Brain microvascular endothelial cell (primary cell): ENCODE results near the gene ACAT1.
A peak's percentile ranks its signal among the peaks of the same experiment; 100 is the strongest.

Source experiments
- DNase-seq: peaks from one replicate; pipeline ENCODE4 v3.0.0-alpha.2; 2020
- H3K27ac ChIP-seq: fragments of 250-450 bp; sonication (Bioruptor Pico); 2 replicates; pipeline ENCODE4 v1.5.1; 2020; ENCODE audit warnings: mild to moderate bottlenecking, moderate library complexity
- H3K27me3 ChIP-seq: fragments of 250-450 bp; sonication (Bioruptor Pico); replicated peaks from 2 replicates; pipeline ENCODE4 v1.5.1; 2020; ENCODE audit warnings: mild to moderate bottlenecking
- H3K36me3 ChIP-seq: fragments of 250-450 bp; sonication (Bioruptor Pico); replicated peaks from 2 replicates; pipeline ENCODE4 v1.5.1; 2020; ENCODE audit warnings: mild to moderate bottlenecking
- H3K4me3 ChIP-seq: 2 replicates; pipeline ENCODE4 v1.5.1; 2011; ENCODE audit warnings: low read depth, mild to moderate bottlenecking, control low read depth, low read length, moderate library complexity
- CTCF ChIP-seq: IDR thresholded peaks from 2 replicates; pipeline ENCODE4 v1.5.1; 2011; ENCODE audit warnings: low read depth, mild to moderate bottlenecking, moderate library complexity, low read length, control low read depth, inconsistent platforms; ENCODE audit errors: missing control alignments
- in situ Hi-C: cut with HindIII; loops from 2 replicates; pipeline ENCODE4 v1.10.0; 2017; ENCODE audit warnings: low sequenced_read_pairs, low pct_ligation_motif_present

Gene ACAT1

GRCh38 chr11:108135845-108136544 is 14.6 kb downstream of the ACAT1 start:
- TF ChIP-seq CTCF = peak; percentile 20
- no peak for DNase-seq
- Histone ChIP-seq H3K36me3 (peaks cover 21% of the 10 kb centered on the region), H3K27me3 (no peaks in the 10 kb centered on the region), H3K27ac (no peak overlapping the region), H3K4me3 (no peak overlapping the region)
- in situ Hi-C loops = no loop called here

GRCh38 chr11:108137212-108137611 is 15.8 kb downstream of the ACAT1 start:
- no peaks in the 10 kb centered on the region for H3K27me3 ChIP-seq
- peaks cover 21% of the 10 kb centered on the region for H3K36me3 ChIP-seq

GRCh38 chr11:108142304-108142703 is 20.9 kb downstream of the ACAT1 start:
- in situ Hi-C loops = no loop called here
- no peak for DNase-seq
- TF ChIP-seq CTCF = no peak
- Histone ChIP-seq H3K27me3 (no peaks in the 10 kb centered on the region), H3K36me3 (peaks cover 43% of the 10 kb centered on the region), H3K4me3 (no peak overlapping the region), H3K27ac (no peak overlapping the region)

More at GRCh38 chr11:108137212-108137611, 15.8 kb downstream of the ACAT1 start:
- no peak for DNase-seq
- in situ Hi-C loops = no loop called here
- no peak overlapping the region for H3K4me3 ChIP-seq
- no peak for TF ChIP-seq CTCF
- H3K27ac ChIP-seq = no peak overlapping the region

GRCh38 chr11:108144615-108145014 is 23.2 kb downstream of the ACAT1 start:
- Histone ChIP-seq H3K36me3 (peaks cover 50% of the 10 kb centered on the region), H3K27me3 (no peaks in the 10 kb centered on the region), H3K4me3 (no peak overlapping the region), H3K27ac (no peak overlapping the region)
- DNase-seq = no peak
- in situ Hi-C loops = no loop called here
- TF ChIP-seq CTCF = no peak

- in situ Hi-C loops = no loop called here
- no peaks in the 10 kb centered on the region for H3K27me3 ChIP-seq
- H3K4me3 ChIP-seq = no peak overlapping the region
- no peak for DNase-seq
- H3K27ac ChIP-seq = no peak overlapping the region
- H3K36me3 ChIP-seq = peaks cover 53% of the 10 kb centered on the region
- TF ChIP-seq CTCF = no peak
Observed at GRCh38 chr11:108147150-108147549, 25.8 kb downstream of the ACAT1 start.

GRCh38 chr11:108148556-108148955 is 27.2 kb downstream of the ACAT1 start:
- H3K36me3 ChIP-seq = peaks cover 45% of the 10 kb centered on the region
- no peak overlapping the region for H3K4me3 ChIP-seq
- no peak for DNase-seq
- TF ChIP-seq CTCF = no peak
- in situ Hi-C loops = no loop called here
- no peaks in the 10 kb centered on the region for H3K27me3 ChIP-seq
- H3K27ac ChIP-seq = no peak overlapping the region
